Ecto neural progenitor cell (in vitro differentiated cells): ENCODE results near the gene NTN5.
A peak's percentile ranks its signal among the peaks of the same experiment; 100 is the strongest.
"Not testable (repeated sequence)": the region's sequence is repeated elsewhere in the genome, so short reads cannot be mapped to it uniquely, and the experiment has no call there.

Experiments used
- DNase-seq: peaks from one replicate; pipeline ENCODE4 v3.0.0-alpha.2; 2018; ENCODE audit warnings: low spot score

The NTN5 gene, protein sequence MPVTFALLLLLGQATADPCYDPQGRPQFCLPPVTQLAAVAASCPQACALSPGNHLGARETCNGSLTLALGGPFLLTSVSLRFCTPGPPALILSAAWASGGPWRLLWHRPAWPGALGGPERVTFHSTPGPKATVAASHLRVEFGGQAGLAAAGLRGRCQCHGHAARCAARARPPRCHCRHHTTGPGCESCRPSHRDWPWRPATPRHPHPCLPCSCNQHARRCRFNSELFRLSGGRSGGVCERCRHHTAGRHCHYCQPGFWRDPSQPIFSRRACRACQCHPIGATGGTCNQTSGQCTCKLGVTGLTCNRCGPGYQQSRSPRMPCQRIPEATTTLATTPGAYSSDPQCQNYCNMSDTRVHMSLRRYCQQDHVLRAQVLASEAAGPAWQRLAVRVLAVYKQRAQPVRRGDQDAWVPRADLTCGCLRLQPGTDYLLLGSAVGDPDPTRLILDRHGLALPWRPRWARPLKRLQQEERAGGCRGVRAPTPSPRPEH

DNA sequence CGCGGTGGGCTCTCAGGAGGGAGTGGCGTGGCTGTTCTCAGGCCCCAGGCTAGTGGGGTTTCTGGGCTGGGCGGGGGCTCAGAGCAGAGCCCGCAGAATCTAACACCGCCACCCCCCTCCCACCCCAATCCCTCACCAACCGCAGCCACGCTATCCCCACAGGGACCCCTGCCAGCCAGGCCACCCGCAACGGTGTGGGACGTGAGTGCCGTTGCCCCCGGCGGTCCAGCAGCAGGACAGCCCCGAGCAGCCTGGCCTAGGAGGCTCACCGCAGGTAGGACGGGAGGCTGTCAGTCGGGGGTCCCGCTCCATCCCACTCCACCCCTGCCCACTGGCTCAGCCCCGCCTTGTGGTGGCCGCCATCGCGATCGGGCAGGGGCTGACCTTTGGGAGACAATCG lies at the start of gene NTN5:
NTN5 (minus strand) TSS at position 24 of the 400 bp plus-strand sequence. CDS start 2,031 bp downstream, outside the sequence.
- DNase-seq, result no peak

DNA sequence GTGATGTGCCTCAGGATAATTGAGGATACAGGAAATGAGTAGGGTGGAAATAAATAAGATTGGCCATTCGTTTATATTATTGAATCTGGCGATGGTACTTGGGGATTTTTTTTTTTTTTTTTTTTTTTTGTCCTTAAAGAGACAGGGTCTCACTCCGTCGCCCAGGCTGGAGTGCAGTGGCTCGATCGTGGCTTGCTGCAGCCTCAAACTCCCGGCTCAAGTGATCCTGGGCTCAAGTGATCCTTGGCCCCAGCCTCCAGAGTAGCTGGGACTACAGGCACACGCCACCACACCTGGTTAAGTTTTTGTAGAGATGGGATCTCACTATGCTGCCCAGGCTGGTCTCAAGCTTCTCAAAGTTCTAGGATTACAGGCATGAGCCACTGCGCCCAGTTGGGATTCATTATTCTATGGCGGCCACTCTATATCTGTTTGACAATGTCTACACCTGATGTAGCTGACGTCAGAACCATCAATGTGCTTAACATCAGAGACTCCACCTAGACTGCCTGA lies 49.4 kb upstream of the NTN5 start:
- no peak for DNase-seq

DNA sequence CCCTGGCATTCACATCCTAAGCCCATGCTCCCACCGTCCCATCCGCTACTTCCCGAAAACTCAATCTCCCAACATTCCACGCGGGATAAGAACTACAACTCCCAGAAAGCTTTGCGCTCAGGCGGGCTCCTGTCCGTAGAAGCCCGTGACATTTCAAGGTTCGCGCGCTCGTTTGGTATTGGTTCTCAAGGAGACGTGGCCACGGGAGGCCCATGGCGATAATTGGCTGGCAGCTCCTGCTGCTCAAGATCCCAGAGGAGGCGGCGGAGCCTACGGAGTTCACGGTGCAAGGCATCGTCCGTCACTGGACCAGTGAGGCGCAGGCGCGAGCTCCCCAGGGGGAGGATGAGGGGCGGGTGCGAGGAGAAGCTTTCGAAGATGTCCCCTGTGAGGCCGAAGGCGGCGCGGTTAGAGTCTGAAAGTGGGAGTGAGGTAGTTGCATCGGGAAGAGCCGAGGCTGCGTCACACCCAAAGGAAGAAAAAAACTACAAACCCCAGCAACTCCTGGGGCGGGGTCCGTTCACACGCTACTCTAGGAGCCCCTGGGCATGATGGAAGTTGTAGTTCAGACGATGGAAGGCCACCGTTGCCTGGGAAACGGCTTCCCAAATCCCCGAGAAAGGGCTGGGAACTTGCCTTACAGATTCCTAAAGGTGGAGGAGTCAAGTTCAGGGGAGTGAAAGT lies 47.9 kb upstream of the NTN5 start:
- DNase-seq, result peak; percentile 99

DNA sequence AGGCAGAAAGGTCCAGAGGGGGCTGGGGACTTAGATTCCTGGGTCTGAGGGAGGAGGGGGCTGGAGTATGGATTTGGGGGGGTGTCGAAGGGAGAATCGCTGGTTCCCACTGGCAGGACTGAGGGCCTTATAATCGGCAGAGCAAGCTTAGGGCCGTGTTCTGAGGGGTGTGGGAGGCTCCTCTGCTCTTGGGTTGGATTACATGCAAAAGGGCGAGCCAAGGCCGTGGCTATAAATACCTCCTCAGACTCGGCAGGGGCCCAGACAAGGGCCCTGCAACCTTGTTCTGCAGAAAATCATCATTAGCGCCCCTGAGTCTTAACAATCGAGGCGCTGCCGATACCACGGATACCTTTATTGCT lies 47.4 kb upstream of the NTN5 start:
- no peak for DNase-seq

DNA sequence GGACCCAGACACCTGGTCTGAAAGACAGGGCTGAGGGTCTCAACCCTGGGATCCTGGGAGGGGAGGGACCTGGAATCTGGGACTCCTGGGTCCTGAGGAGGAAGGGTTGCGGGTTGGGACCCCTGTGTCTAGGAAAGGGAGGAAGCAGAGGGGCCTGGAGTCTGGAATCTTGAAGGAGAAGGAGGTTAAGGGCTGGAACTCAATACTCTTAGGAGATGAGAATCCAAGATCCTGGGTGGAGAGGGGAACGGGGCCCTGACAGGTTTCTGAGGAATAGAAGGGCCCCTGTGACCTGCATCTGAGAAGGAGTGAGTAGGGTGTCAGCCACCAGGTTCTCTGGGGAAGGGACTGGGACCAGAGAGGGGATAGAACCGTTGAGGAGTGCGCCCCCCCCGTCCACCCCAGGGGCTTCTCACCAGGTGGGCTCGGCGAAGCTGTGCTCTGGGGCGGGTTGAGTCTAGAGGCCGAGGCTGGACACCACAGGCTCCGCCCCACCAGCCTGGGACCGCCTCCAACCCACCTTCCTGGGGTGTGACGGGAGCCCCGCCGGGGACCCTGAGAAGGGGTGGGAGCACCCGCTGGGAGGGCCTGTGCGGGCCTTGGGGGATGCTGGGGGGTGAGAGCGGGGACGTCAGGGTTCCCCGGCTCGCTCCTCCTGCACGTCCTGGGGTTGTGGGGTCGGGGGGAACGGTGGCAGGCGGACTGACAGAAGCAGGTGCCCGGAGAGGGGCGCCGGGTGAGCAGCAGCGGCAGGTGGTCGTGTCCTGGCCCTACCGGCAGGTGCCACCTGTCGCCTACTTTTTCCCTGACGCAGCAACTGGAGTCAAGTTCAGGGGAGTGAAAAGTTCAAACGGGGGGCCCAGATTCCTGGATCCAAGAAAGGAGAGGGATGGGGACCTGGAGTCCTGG lies 46.7 kb upstream of the NTN5 start, which contains the start of gene MAMSTR:
MAMSTR (minus strand) TSS at position 463 of the 909 bp plus-strand sequence. CDS start 694 bp downstream, outside the sequence.
- no peak for DNase-seq

DNA sequence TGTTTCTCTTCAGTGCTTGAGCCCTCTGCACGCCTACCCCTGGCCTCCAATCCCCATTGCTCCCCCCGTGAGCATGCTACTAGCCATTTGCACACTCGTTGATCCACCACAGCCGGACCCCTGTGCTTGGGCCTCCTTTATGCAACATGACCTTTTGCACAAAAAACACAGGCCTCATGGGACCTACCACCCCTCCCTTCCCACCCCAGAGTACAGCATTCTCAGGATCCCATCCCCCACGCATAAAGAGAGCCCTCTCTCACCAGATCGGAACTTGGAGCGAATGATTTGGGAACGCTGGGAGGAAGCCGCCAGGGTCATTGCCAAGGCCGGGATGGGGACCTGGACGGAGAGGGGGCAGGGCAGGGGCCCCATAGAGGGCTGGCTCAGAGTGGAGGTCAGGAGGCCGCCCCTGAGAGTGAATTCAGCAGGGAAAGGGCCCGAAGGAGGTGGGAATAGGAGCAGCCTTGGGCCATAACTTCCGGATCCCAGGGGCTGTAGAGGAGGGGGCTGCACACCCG lies 46.0 kb upstream of the NTN5 start:
- no peak for DNase-seq

DNA sequence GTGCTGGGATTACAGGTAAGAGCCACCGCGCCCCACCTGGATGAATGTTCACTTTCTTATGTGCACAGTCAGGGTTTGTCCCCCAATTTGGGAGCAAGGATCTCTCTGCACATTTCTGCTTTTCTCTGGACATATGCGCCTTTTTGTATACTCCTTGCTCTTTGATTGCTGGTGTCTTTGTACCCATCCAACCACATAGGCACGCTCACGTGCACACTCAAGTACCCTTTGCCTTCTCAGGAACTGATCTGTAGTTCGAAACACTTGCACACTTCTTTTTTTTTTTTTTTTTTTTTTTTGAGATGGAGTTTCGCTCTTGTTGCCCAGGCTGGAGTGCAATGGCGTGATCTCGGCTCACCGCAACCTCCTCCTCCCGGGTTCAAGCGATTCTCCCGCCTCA lies 45.3 kb upstream of the NTN5 start:
- not testable (repeated sequence) for DNase-seq

DNA sequence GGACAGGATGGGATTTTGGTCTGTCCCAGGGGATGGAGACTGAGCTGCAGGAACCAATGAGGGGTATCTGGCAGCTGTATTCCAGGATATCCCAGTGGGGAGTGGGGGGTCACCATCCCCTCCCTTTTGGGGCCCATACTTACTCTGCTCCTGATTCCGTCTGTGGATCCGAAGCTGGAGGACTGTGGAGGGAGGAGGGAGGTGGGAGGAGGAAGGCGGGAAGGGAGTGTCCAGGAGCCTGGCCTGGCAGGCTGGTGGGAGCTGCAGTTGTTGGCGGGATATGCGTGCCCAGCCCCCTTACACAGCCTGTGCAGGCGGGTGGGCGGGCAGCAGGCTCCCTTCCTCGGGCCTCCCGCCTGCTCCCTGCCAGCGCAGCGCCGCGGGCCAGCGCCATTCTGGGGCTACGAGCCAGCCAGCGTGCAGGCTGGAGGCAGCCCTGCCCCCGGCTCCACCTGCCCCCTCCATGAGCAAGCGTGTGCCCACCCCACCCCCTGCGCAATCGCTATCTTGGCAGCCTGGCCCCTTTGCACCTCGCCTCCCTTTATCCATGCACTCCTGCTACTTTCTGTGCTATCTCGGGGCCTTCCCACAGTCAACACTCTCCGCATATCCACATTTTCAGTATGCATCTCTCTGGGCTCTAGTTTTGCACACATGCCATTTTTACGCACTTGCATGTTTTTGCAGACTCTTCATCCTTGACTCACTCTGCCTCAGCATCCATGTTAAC lies 43.9 kb upstream of the NTN5 start:
- peak; percentile 67 for DNase-seq

DNA sequence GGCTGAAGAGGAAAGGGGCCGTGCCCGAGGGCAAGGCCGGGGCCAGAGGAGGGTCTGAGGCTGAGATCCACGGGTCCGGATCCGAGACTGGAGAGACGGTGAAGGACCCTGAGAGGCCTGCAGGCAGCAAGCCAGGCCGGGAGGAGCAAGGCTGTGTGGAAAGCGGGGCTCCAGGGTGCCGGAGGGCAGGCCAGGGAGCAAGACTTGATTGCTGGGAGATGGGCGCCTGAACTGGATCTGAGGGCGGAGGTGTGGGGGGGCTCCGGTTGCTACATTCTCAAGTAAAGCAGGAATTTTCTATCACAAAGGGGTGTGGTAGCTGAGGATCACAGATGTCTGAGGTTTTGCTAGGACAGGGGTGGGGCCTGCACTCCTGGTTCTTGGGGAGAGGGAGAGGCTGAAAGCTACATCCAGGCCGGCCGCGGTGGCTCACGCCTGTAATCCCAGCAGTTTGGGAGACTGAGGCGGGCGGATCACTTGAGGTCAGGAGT lies 42.9 kb upstream of the NTN5 start:
- DNase-seq, result peak; percentile 54

DNA sequence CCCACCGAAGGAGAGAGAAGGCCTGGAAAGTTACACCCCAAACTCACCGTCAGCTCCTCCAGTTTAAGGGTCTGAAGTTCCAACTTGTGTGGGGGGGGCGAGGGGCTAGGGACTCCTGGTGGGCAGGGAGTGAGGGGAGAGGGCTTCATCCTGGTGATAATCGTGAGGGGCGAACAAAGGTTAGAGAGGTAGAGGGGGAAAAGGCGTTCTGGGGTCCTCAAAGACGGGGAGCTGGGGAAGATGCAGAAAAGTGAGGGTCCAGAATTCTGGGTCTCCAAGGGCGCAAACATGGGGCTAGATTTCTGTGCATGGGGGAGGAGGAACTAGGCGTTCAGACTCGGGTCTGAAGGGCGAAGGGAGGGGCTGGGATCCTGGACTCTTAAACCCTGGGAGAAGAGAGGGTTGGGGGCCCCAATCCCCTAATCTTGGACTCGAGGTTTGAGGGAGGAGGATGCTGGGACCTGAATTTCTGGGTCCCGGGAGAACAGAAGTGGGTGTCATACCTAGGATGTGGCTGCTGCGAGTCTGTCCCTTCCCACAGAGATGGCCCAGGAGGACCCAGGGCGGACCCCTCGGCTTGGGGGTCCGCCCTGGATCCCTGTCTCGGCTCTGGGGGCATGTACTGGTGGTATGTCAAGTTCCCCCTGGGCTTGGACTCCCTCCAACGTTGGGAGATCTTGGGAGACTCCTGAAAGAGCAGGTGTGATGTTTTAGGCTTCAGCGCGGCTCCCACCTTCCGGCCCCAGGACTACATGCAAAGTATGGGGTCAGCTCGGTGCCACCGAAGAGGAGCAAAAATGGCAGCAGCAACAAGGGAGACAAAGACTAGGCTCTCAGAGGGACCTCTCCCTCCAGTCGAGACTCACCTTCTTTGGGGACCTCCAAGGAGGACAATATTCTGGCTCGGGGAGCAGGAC lies 42.2 kb upstream of the NTN5 start:
- DNase-seq, result no peak

DNA sequence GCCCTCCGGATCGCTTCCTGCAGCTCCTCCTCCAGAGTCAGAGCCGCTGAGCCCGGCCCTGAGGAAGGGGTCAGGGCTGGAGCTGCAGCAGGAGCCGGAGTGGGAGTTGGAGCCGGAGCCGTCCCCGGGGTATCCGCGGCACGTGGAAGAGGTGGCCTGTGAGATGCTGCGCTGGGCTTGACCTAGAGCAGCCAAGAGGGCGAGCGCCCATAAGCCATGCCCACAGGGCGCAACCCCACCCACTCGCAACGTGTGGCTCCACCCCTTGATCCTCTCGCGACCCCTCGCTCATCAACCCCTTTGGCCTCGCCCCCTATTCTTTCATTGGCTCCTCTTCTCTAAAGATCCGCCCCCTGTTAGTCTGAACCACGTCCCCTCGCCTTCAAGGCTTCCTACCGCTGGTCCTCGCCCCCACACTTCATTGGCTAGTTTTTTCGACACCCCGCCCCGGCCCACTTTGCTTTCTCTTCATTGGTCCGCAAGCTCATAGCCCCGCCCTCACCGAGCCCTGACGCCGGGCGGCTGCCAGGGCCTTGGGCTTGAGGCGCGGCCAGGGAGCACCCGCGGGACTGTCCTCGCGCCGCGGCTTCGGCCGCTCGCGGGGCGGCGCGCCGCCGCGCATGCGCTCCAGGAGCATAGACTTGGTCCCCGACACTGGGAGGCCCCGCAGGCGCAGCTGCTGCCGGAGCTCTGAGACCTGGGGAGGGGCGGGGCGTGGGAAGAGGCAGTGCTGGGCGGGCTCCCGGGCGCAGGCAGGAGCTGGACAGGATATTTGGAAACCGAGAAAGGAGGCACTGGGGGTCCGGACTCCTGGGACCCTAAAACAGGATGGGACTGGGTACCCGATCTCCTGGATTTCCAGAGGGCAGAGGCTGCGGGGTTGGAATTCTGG lies 41.3 kb upstream of the NTN5 start:
- peak; percentile 99 for DNase-seq

DNA sequence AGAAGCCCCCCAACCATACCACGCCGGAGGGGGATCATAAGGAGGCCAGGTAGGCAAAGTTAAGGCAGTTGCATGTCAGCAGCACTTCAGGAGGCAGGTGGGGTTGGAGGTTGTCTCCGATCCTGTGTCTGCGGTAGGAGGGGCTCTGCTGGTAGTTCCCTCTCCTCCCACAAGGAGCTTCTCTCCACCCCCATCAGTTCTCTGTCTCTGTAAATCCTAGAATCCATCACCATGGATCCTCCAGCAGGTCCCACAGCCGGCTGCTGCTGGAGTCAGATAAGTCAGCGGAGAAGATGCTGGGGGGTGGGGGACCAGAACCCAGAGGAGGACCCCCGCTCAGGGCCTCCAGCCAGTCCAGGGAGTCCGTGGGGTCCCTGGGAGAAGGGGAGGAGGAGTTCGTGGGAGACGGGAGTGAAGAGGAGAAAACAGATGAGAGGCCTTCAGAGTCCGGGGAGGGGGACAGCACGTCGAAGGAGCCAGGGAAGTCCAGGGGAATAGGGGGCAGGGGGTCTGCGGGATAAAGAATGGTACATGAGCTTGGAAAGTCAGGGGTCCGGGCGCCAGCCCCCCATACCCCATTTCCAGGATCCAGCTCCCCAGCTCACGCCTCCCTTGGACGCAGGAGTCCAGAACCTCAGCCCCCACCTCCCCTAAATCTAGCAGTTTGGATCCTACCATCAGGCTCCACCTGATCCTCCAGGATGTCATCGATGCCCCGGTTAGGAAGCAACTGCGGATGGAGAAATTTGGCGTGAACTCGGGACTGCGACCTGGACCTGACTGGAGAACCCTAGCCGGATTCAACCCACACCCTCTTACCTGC lies 40.4 kb upstream of the NTN5 start:
- peak; percentile 67 for DNase-seq

DNA sequence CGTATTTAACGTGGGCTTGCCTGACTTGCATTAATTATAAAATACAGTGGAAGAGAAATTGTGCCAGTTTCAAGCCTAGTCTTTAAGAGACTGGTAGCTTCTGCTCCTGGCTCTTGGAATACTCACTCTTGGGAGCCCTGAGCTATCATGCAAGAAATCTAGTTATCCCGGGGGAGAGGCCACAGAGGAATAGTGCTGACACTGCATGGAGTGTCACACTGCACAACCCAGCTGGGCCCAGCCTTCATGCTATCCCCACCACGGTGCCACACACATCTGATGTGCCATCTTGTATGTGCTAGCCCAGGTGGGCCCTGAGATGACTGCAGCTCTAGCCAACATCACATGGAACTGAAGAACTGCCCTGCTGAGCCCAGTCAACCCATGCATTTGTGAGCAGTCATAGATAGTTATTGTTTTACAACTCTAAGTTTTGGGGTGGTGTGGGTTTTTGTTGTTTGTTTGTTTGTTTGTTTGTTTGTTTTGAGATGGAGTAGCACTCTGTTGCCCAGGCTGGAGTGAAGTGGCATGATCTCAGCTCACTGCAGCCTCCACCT lies 38.4 kb upstream of the NTN5 start:
- no peak for DNase-seq

DNA sequence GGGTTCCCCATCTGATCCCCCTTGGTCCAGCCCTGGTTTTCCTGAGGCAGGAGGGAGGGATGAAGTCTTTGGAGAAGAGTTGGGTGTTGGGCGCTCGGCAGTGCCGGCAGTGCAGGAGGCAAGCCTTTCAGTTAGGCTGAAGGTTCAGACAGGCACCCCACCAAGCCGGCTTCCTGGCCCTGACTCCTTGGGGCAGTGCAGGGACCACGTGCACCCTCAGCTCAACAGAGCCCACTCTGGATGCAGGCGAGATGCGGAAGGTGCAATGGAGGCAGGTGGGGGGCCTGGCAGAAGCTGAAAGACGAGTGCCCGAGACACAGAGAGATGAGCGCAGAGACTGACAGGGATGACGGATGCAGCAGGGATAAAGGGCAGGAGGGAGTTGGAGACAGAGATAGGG lies 35.7 kb upstream of the NTN5 start:
- no peak for DNase-seq

DNA sequence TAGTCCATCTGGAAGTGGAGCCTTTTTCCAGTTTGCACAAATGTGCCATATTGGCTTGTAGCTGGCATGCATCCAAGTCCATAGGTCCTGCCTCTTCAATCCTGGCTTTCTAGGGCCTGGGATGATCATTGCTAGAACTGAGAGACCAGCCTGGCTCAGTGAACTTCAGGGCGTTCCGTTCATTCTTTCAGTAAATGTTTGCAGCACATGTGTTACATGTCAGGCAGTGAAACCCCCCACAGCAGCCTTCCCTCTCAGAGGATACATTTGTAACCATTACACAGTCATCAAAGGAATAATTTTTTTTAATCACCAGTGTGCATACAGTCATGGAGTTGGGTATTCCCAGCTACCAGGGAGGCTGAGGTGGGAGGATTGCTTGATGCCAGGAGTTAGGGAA lies 32.6 kb upstream of the NTN5 start:
- no peak for DNase-seq

DNA sequence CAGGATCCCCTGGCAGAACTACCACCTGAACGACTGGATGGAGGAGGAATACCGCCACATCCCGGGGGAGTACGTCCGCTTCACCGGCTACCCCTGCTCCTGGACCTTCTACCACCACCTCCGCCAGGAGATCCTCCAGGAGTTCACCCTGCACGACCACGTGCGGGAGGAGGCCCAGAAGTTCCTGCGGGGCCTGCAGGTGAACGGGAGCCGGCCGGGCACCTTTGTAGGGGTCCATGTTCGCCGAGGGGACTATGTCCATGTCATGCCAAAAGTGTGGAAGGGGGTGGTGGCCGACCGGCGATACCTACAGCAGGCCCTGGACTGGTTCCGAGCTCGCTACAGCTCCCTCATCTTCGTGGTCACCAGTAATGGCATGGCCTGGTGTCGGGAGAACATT lies 30.5 kb upstream of the NTN5 start:
- no peak for DNase-seq

DNA sequence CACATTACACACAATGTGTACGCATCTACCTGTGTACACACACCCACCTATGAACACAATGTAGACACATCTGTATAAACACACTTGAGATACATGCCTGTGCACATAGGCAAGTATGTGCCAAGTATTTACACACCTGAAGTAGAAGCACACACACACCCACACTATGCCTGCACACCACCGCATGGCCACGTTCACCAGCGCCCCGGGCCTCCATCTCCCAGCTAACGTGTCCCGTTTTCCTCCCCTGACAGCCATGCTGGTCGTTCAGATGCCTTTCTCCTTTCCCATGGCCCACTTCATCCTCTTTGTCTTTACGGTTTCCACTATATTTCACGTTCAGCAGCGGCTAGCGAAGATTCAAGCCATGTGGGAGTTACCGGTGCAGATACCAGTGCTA lies 29.9 kb upstream of the NTN5 start:
- no peak for DNase-seq

DNA sequence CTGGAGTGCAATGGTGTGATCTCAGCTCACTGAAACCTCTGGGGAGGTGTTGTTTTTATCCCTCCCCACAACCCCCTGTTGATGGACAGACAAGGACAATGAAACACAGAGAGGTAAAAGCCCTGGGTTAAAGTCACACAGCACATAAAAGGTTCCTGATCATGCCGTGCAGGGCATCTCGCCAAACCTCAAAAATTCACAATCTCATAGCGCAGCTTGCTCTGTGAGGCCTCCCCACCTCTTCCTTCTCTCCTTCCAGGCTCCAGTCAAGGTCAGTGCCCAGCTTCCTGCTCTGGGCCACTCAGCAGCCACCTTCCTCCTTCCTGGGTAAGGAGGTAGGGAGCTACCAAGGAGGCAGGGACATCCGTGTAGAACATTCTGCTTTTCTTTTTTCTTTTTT lies 25.2 kb upstream of the NTN5 start:
- DNase-seq, result no peak
